EH (cell line): ENCODE results near the gene FAM210A.
A peak's percentile ranks its signal among the peaks of the same experiment; 100 is the strongest.
"Not testable (repeated sequence)": the region's sequence is repeated elsewhere in the genome, so short reads cannot be mapped to it uniquely, and the experiment has no call there.

Experiments used
- DNase-seq: peaks from one replicate; pipeline ENCODE4 v3.0.0-alpha.2; 2015; ENCODE audit warnings: low read depth

Gene FAM210A, protein sequence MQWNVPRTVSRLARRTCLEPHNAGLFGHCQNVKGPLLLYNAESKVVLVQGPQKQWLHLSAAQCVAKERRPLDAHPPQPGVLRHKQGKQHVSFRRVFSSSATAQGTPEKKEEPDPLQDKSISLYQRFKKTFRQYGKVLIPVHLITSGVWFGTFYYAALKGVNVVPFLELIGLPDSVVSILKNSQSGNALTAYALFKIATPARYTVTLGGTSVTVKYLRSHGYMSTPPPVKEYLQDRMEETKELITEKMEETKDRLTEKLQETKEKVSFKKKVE

DNA sequence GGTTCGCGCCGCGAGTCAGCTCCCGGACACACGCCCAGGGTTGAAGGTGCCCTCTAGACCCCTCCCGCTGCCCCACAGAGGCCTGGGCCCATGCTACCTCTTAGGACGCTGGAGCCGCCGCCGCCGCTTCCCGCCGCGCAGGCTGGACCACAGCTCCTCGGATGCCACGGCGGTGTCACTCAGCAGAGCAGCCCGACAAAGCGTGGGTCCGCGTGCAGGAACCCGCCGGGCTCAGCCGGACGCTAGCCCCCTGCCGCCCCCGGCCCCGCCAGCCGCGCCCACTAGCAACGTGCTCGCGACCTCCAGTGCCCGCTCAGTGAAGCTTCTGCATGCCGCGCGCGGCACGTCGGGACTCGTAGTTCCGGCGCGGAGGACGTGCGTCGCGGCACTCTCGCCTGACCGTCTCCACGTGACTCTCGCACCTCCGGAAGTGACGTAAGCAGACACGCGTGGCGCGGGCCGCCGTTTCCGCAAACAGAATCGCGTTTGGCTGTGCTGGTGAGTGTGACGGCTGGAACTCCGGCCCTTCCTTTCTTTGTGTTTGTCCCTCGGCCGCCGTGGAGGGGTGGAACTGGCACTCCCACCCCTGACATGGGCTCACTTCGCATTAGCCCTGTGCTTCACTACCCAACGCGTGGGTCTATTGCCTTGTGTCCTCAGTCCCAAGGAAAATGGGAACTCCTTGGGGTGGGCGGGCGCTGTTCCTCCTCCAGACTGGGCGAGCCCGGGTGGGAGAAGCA, at the start of gene FAM210A, which contains the start of gene RNMT:
Gene FAM210A, minus strand, starts transcription at position 327 of the 740 bp plus-strand sequence. CDS start 44,481 bp downstream, outside the sequence.
Gene RNMT, plus strand, starts transcription at position 442 of the 740 bp plus-strand sequence. CDS start 4,845 bp downstream, outside the sequence.
- peak; percentile 95 for DNase-seq

DNA sequence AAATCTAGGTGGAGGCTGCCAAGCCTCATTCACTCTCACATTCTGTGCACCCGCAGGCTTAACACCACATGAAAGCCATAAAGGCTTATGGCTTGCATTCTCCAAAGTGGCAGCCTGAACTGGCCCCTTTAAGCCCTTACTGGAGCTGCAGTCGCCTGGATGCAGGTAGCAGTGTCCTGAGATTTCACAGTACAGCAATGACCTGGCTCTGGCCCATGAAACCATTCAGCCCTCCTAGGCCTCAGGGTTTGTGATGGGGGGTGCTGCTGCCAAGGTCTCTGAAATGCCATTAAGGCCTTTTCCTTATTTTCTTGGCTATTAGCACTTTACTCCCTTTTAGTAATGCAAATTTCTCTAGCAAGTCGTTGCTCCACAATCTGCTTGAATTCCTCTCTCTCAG, 48.7 kb upstream of the FAM210A start:
- DNase-seq: no peak

DNA sequence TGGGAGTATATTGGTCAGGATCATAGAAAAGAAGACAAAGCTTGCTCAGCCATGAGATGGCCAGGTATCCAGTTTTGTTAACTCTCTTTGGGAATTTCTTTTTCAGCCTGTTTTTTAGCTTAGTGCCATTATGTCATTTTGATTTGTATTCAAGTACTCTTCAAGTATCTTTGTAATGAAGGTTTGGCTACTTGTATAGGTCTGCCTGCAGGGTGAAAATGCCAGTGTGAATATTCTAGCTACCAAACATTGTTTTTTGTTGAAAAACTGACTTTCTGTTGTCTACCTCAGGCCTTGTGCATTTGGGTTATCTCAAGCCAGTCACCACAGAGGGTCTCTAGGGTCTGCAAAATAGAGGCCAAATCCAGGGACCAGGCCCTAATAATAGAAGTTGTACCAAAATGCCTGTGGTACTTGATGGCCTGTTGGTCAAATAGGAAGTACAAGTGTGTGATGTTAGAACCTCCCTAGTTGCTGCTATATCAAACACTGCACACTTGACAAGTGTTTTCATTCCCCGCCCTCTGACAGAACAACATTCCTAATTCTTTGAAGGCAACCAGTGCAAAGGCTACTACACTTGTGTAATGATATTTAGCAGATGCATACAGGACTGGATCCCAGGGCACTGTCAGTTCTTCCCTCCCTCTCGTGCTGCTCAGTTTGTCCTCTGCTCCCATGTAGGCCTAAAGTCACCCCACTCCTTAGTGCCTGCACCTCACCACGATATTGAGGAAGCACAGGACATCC, 36.5 kb upstream of the FAM210A start:
- no peak for DNase-seq

DNA sequence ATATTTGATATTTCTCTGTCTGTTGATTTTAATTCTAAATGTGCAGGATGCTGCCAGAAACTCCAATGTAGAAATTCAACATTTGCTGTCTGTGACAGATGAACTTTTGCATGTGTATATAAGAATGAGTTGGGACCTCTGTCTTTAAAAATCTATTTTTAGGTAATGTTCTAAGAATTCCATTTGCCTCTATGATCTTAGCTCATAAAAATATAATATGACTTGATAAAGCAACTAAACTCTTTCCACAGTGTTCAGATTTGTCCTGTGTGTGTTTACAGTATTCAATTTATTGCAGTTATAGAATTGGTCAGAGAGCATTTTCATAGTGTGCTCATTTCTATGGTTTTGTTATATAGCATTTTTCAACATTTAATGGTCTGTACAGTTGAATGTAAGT, 33.7 kb upstream of the FAM210A start:
- DNase-seq: no peak

DNA sequence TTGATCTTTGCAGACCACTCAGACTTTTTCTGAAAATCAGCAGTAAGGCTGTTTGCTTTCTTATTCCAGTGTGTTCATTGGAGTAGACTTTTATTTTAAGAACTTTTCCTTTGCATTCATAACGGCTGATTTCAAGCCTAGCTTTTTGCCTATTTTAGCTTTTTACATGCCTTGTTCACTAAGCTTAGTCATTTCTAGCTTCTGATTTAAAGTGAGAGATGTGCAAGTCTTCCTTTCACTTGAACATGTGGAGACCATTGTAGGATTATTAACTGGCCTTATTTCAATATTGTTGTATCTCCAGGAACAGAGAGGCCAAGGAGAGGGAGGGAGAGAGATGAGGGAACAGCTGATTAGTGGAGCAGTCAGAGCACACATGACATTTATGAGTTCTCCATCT, 32.3 kb upstream of the FAM210A start:
- DNase-seq: no peak

DNA sequence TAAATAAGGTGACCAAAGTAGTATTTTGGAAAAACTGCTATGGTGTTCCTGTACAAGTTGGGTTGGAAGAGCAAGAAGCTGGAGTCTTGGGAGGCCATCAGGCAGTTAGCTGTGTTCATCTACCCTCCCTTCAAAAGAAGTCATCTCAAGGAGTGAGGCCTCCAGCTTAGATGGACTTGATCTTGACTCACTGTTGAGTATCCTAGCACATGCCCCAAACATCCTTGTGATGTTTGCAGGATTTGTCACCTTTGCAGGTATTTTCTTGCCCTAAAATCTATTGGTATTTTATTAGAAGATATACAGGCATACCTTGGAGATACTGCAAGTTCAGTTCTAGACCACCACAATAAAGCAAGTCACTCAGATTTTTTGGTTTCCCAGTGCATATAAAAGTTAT, 30.3 kb upstream of the FAM210A start:
- no peak for DNase-seq

DNA sequence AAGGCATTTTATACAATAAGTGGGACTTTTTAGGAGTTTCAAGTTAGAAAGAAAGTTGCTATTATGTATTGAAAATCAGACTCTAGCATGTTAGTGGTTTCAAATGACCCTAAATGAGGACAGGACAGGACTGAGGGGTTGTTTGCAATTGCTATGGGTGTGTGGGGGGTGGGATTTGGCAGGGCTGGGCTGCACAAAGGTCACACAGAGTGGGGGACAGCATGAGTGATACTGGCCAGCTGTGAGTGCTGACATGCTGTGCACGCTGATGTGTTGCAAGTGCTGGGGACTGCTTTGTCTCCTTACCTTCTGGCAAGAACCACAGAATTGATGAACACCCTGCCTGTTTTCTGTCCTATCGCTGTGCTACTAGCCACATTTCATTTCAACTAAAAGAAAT, 29.9 kb upstream of the FAM210A start:
- DNase-seq: no peak

DNA sequence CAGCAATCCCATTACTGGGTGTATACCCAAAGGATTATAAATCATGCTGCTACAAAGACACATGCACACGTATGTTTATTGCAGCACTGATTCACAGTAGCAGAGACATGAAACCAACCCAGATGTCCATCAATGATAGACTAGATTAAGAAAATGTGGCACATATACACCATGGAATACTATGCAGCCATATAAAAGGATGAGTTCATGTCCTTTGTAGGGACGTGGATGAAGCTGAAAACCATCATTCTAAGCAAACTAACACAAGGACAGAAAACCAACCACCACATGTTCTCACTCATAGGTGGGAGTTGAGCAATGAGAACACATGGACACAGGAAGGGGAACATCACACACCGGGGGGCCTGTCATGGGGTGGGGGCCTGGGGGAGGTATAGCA, 25.2 kb upstream of the FAM210A start:
- DNase-seq: not testable (repeated sequence)

DNA sequence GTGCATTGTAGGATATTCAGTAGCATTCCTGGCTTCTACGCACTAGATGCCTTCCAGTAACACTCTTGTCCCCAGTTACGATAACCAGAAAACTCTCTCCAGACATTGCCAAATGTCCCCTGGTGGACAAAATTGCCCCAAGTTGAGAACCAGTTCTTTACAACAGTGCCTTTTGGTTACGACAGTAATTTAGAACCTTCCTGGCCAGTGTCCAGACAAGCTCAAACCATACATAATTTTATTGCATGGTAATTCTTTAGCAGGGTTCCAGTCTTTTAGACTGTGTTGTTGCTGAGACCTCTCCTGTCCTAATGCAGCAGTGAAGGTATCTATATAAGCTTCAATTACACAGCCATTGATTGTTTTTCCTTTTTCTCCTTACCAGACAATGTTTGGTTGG, 20.3 kb upstream of the FAM210A start:
- DNase-seq: no peak

DNA sequence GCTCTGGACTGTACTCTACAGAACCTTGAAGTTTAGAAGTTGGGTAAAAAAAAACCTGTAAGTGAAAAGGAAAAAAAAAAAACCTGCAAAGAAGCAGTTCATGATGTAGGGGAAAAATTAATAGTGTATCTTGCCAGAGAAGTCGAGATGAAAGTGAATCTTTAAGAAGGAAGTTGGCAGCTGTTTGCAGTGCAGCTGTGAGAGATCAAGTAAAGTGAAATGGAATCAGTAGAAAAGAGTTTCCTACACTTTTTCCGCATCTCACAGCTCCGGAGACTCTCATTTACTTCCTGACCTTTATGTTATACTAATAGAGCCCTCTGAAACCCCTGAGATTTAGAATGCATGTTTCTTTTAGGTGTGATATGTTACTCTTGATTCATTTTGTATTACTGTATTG, 19.3 kb upstream of the FAM210A start:
- no peak for DNase-seq

DNA sequence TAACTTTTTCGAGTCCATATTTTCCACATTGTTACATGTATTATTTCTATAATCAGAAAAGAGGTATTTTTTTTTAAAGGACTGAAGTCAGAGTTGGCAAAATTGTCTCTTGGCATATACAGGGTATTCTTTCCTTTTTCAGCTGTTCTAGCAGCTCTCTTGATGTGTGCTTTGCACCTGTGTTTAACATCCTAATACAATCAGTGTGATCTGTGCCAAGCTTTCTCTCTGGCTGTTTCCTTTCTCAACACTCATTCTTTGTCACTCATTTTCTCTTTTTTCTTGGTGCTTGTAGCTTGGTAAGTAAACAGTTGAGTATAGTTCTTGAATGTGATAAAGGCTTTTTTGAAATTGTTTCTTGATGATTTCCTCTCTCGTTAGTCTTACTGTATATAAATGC, 9.3 kb upstream of the FAM210A start:
- DNase-seq: no peak

DNA sequence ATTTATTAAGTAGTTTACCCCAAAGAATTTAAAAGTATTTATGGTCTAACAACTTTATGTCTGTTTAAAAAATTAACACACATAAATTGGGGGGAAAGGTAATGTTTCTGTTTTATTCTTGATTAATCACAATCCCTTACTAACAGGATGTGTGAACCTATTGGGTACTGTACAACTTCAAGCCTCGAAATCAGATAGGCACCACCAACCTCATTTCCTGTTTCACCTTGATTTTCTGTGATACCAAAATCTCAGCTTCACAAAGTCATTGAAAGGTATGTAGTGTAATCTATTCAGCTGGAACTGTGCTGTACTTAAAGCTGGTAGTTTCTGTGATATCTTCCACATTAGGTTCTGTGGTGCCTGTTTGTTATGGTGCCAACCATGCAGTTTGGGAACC, 4.1 kb upstream of the FAM210A start:
- no peak for DNase-seq

DNA sequence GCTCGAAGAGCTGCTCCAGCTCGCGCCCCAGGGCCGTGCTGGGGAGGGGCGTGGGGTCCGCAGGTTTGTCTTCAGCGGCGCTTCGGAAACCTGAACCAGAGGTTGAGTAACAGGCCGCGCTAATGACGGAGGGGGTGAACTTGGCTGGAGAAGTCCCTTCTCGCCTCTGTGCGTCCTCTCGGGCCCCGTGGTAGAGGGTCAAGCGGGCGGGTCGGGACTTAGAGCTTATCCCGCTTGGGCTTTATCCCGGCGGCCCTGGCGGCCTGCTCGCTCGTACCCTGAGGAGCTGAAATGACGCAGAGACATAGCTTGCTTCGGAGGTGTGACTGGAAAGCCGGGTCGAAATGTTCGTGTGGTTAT, 594 bp upstream of the FAM210A start:
- peak; percentile 56 for DNase-seq

DNA sequence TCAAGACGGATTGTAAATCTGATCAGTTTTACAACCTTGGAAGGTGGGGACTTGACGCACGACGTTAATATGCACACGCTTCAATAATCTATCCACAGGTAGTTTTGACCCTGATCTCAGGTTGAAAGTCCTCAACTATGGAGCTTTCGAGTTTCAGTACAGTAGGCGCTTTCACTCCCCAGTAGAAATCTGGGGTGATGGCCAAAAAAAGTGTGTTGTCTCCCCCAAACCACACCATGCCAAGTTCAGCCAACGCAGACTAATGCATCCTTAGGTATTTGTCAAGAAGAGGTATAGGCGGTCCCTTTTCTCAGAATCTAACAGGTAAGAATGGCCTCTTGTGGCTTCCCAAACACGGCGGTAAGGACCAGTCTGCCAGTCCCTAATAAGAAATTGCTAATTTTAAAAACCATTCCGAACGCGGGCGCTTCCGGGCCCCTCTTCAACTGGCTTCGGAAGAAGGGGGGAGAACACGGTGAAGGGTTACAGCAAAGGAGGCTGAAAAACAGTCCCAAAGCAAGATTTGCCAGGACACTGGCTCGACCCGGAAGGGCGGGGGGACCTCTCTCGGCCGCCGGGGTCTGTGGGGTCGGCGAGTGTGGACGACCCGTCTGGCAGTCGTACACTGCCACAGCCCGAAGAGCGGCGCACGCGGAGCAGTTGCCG, 659 bp downstream of the FAM210A start:
- peak; percentile 22 for DNase-seq

DNA sequence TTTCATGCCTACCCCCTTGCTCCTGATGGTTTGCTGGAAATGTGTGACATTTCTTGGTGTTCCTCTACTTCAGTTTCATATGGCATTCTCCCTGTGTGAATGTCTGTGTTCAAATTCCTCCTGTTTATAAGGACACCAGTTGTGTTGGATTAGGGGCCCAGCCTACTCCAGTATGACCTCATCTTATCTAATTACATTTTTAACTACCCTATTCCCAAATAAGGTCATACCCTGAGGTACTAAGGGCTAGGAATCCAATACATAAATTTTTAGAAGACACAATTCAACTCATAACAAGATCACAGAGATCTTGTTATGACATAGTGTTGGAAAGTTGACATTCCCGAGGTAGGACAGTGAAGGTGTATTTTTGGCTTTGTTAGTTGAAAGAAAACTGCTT, 5.5 kb downstream of the FAM210A start:
- no peak for DNase-seq

DNA sequence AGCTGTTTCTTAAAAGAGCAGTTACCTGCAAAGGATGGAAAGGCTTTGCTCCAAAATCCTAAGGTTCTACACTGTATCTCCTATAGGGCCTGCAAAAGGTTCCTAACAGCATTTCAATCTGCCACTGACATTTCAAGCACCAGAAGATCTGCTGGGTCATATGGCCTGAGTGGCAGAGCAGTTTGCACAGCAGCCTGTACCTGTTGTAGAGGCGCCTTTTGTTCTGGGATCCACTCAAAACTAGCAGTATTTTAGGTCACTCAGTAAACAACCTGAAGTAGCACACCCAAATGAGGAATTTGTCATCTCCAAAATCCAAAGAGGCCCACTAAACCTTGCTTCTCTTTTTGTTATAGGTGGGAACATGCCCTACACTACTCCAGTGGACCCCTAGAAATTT, 6.2 kb downstream of the FAM210A start:
- DNase-seq: no peak

DNA sequence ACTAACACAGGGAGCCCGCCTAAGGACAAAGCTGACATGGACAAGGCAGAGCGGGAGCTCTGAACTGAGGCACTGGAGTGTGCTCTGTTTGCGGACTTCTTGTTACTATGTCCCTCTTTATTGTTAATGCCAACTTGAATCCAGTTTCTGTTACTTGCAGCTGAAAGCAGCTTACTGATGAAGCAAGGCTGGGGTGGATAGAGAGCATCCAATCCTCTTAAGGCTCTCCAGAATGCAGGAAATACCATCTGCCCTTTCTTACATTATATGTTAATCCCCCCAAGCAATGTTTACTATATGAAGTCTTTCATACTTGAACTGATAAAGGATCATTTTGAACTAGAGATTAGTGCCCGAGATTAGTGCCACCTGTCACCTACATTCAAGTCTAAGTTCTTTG, 9.4 kb downstream of the FAM210A start:
- no peak for DNase-seq

DNA sequence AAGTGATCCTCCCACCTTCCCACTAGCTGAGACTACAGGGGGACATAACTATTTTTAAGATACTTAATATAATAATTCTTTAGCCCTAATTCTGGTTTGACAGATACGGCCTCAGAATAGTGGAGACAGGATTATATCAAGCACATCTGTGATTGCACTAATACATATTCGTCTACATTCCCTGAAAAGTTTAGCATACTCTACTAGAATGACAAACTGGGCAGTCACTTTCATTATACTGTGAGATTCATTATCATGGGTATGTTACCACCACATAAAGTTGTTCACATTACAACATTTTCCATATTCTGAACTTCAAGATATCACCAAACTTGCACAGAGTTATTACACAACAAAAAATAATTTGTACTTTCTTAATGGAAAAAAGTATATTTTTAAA, 11.0 kb downstream of the FAM210A start:
- DNase-seq: no peak

DNA sequence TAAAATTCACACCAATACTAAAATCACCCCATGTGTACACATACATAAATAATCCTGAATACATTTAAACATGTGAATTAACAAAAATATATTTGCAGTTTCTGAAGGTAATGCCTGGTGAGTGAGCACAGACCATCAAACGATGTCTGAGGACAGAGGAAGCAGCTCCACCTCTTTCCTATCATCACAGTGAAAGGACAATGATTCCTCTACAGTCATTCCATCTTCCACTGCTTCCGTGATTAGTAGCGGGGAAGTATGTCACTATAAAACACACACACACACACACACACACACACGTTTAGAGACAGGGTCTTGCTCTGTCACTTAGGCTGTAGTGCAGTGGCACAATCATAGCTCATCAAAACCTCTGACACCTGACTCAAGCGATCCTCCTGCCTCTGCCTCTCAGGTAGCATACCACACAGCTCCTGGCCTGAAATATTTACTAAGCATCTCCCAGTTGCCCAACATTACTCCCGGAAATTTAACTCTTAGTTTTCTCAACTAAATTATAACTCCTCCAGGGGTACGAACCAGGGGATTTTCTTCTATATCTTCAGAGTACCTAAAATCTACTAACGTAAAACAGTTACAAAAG, 12.8 kb downstream of the FAM210A start:
- no peak for DNase-seq

DNA sequence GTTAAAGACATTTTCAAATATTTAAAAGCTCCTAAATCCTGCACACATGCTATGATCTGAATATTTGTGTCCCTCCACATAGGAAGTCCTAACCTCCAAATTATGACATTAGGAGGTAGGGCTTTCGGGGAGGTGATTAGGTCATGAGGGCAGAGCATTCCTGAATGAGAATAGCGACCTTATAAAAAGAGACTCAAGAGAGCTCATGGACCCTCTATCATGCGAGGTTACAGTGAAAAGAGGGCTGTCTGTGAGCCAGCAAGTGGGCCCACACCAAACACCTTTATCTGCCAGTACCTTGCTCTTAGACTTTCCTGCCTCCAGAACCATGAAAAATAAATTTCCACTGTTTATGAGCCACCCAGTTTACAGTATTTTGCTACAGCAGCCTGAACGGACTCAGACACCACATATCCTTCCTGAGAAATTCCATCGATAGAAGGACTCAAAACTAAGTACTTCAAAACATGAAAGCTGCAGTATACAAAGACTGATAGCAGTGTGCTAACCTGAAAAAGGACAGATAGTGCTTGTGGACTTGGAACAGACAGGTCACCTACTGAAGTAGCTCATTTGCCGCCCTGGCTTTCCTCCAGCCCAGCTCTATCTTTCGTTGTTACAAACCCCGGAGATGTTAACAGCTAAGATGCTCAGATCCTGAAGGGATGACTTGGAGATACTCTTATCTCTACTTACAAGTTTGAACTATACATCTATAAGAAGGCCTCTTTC, 13.8 kb downstream of the FAM210A start:
- DNase-seq: no peak

DNA sequence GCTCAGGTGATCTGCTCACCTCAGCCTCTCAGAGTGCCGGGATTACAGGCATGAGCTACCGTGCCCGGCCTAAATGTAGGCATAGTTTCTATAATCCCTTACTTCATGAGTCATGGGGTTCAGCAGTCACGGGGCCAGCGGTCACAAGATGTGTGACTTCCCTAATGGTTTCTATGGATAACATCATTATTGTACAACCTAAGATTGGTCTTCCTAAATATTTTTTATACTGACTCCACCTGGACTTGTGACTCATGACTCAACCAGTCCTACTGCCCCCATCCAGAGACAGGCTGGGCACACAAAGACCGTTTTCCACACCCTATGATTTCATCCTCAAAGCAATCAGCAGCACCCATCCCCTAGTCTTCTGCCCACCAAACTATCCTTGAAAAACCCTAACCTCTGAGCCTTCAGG, 15.9 kb downstream of the FAM210A start:
- no peak for DNase-seq
